DOHH2 (cell line): Measurements from ENCODE around the gene RNF212.

ENCODE experiments used
- H3F3A ChIP-seq: fragments of 200-600 bp; sonication (generic), shearing (Covaris generic); 2 replicates; pipeline ENCODE4 v1.6.0; 2016; ENCODE audit warnings: antibody characterized with exemption, mild to moderate bottlenecking; ENCODE audit not compliant: control insufficient read depth, insufficient read depth
- H3K27ac ChIP-seq: fragments of 200-600 bp; sonication (generic); 2 replicates; pipeline ENCODE4 v1.5.1; 2014; ENCODE audit warnings: low read depth, mild to moderate bottlenecking, low read length, moderate library complexity
- H3K27me3 ChIP-seq: fragments of 200-600 bp; sonication (generic); 2 replicates; pipeline ENCODE4 v1.6.1; 2014; ENCODE audit warnings: mild to moderate bottlenecking, low read length, mixed read lengths; ENCODE audit not compliant: control insufficient read depth
- H3K36me3 ChIP-seq: fragments of 200-600 bp; sonication (generic); 2 replicates; pipeline ENCODE4 v1.6.1; 2014; ENCODE audit warnings: mild to moderate bottlenecking, low read length, moderate library complexity, mixed read lengths; ENCODE audit not compliant: control insufficient read depth
- H3K4me1 ChIP-seq: fragments of 200-600 bp; sonication (generic); 2 replicates; pipeline ENCODE4 v1.6.1; 2014; ENCODE audit warnings: mild to moderate bottlenecking, low read length, mixed read lengths; ENCODE audit not compliant: control insufficient read depth
- H3K4me2 ChIP-seq: fragments of 200-600 bp; sonication (generic); 2 replicates; pipeline ENCODE4 v1.6.0; 2014; ENCODE audit warnings: mild to moderate bottlenecking, low read length, moderate library complexity
- H3K4me3 ChIP-seq: fragments of 200-600 bp; sonication (generic); 2 replicates; pipeline ENCODE4 v1.5.1; 2014; ENCODE audit warnings: mild to moderate bottlenecking, low read length, mixed read lengths
- H3K79me2 ChIP-seq: fragments of 200-600 bp; sonication (generic); 2 replicates; pipeline ENCODE4 v1.6.1; 2014; ENCODE audit warnings: mild to moderate bottlenecking, low read length, mixed read lengths; ENCODE audit not compliant: control insufficient read depth
- H3K9me2 ChIP-seq: fragments of 200-600 bp; sonication (generic); replicated peaks from 2 replicates; pipeline ENCODE4 v1.6.1; 2014; ENCODE audit warnings: mild to moderate bottlenecking, low read length, mixed read lengths; ENCODE audit not compliant: control insufficient read depth
- H3K9me3 ChIP-seq: fragments of 200-600 bp; sonication (generic); 2 replicates; pipeline ENCODE4 v1.6.1; 2014; ENCODE audit warnings: antibody characterized with exemption, low read length, mixed read lengths; ENCODE audit not compliant: control insufficient read depth, insufficient read depth
- H4K20me1 ChIP-seq: fragments of 200-600 bp; sonication (generic); 2 replicates; pipeline ENCODE4 v1.6.0; 2014; ENCODE audit warnings: low read depth, mild to moderate bottlenecking, antibody characterized with exemption, low read length, moderate library complexity; ENCODE audit not compliant: control insufficient read depth, insufficient read depth
- CTCF ChIP-seq: fragments of 200-600 bp; sonication (generic); IDR thresholded peaks from one replicate; pipeline ENCODE4 v1.5.1; 2014; ENCODE audit warnings: antibody characterized with exemption, mild to moderate bottlenecking, low read depth, low read length; ENCODE audit not compliant: poor library complexity, severe bottlenecking
- EZH2phosphoT487 ChIP-seq: fragments of 200-600 bp; sonication (generic); IDR thresholded peaks from 2 replicates; pipeline ENCODE4 v1.6.1; 2017; ENCODE audit warnings: borderline replicate concordance, mild to moderate bottlenecking, antibody characterized with exemption, low read length, moderate library complexity, mixed read lengths

Gene RNF212, protein sequence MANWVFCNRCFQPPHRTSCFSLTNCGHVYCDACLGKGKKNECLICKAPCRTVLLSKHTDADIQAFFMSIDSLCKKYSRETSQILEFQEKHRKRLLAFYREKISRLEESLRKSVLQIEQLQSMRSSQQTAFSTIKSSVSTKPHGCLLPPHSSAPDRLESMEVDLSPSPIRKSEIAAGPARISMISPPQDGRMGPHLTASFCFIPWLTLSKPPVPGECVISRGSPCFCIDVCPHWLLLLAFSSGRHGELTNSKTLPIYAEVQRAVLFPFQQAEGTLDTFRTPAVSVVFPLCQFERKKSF

DNA sequence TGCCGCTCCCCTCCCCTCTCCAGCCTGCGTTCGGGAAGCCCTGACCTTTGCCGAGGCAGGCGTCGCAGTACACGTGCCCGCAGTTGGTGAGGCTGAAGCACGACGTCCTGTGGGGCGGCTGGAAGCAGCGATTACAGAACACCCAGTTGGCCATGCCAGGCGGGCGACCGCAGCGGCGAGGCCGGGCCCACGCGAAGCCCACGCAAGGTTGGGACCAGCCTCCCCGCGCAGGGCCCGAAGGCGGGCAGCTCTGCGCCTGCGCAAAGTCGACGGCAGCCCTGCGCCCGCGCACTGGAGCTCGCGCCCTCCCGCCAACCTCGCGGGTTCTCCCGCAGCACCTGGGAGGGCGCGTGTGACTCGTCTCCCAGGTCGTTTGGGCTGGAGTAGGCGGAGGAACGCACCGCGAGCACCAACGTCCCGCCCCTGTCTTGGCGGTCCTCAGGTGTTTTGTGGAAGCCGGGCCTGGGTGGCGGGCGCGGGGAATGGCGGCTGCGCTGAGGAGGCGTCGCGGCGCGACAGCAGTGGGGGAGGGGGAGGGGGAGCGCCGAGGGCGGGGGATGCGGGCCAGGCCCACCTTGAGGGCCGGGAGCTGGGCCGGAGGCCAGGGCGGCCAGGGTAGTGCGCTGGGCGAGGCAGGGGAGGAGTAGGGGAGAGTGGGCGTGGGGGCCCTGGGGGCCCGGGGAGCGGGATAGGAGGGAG is at the start of gene RNF212:
TSS of gene RNF212 (minus strand) at position 254 of the 699 bp plus-strand sequence. CDS start at position 154, 100 bp downstream.
- Histone ChIP-seq H3K27me3 (peaks cover 17% of the 10 kb centered on the region), H3K9me3 (no peaks in the 10 kb centered on the region), H3K79me2 (no peaks in the 10 kb centered on the region), H3K36me3 (no peaks in the 10 kb centered on the region), H3K4me1 (no peaks in the 10 kb centered on the region), H3K4me2 (no peak within 1 kb of the TSS), H3K27ac (no peak within 1 kb of the TSS), H3F3A (no peaks in the 10 kb centered on the region), H3K4me3 (no peak within 1 kb of the TSS), H4K20me1 (no peaks in the 10 kb centered on the region), H3K9me2 (no peaks in the 10 kb centered on the region)
- no peak for TF ChIP-seq CTCF
- TF ChIP-seq EZH2phosphoT487 = no peak

DNA sequence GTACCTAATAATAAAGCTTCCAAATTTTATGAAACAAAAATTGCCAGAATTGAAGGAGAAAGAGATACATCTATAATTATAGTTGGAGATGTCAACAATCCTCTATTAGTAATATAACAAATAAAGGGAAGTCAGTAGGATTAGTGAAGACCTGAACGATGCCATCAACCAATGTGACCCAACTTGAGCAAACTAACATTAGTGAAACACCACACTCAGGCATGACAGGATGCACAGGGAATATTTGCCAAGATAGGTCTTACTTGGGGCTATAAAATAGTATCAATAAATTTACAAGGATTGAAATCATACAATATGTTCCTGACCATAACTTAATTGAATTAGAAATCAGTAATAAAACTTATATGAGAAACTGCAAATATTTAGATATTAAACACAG is 47.0 kb upstream of the RNF212 start:
- peaks cover 7% of the 10 kb centered on the region for H3K27me3 ChIP-seq
- H4K20me1 ChIP-seq = no peaks in the 10 kb centered on the region
- H3K79me2 ChIP-seq = no peaks in the 10 kb centered on the region
- peaks cover 20% of the 10 kb centered on the region; the same call in 1 of the 2 replicates for H3K9me3 ChIP-seq
- no peak for TF ChIP-seq EZH2phosphoT487
- no peak for TF ChIP-seq CTCF
- H3K9me2 ChIP-seq = no peaks in the 10 kb centered on the region
- peaks cover 17% of the 10 kb centered on the region for H3K4me1 ChIP-seq
- peaks cover 5% of the 10 kb centered on the region for H3F3A ChIP-seq
- no peak overlapping the region for H3K4me3 ChIP-seq
- H3K27ac ChIP-seq = no peak overlapping the region
- H3K4me2 ChIP-seq = no peak overlapping the region
- no peaks in the 10 kb centered on the region for H3K36me3 ChIP-seq

GRCh38 chr4:1156069-1156468 is 42.7 kb upstream of the RNF212 start:
- H3K9me3 ChIP-seq = peaks cover 24% of the 10 kb centered on the region
- TF ChIP-seq CTCF (no peak), EZH2phosphoT487 (no peak)
- no peaks in the 10 kb centered on the region for H3K79me2 ChIP-seq
- no peaks in the 10 kb centered on the region for H3K4me1 ChIP-seq
- H4K20me1 ChIP-seq = no peaks in the 10 kb centered on the region
- no peak overlapping the region for H3K27ac ChIP-seq
- H3K4me2 ChIP-seq = no peak overlapping the region
- peaks cover 10% of the 10 kb centered on the region for H3K27me3 ChIP-seq
- no peaks in the 10 kb centered on the region for H3K9me2 ChIP-seq
- no peaks in the 10 kb centered on the region for H3F3A ChIP-seq
- no peak overlapping the region for H3K4me3 ChIP-seq
- H3K36me3 ChIP-seq = no peaks in the 10 kb centered on the region
